Measurements from ENCODE around the gene KDM2B. TPM values are rescaled to one million over a fixed set of nuclear protein-coding genes. Genes with fewer than 3 reads are reported as not detected.

Gene KDM2B
- total RNA-seq, 1 donor from 2014 or later, result 36.8 TPM

DNA sequence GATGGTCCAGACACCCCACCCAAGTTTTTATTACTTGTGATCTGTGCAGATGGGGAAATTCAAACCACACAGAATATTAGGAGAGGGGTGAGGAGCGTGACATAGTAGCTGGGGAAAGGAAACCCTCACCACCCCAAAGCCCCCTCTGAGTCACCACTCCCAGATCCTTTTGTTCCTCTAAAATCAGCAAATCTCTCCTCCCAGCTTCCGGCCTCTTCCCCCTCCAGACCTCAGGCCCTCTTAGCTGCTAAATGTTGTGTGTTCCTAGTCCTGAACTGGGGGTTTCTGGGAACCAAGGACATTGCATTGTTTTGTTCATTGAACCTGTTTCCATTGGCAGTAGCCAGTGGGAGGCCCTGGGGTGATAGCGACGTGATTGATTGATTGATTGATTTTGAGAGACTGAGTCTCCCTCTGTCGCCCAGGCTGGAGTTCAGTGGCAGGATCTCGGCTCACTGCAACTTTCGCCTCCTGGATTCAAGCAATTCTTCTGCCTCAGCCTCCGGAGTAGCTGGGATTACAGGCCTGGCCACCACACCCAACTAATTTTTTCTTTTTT lies 39.6 kb upstream of the KDM2B start:
- ATAC-seq, result peak in 1 of 2 donors; percentile 28
- H3K36me3 ChIP-seq, result no peaks in the 10 kb centered on the region
- intact Hi-C loops (cut with DNase I), result no loop called here

DNA sequence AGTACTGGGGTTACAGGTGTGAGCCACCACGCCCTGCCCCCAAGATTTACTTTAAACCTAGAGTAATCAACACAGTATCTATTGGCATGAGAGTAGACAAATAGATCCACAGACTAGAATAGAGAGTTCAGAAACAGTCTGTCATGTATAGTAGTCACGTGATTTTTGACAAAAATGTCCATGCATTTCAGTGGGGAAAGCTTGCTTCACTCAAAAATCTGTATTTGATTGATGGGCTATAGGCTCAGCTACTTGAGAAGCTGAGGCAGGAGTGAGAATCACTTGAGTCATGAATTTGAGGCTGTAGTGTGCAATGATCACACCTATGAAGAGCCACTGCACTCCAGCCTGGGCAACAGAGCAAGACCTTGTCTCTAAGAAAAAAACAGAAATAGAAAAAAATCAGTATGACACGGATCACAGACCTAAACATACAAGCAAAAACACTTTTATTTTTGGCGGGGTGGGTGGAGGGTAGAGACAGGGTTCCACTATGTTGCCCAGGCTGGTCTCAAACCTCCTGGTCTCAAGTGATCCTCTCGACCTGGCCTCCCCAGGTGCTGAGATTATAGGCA lies 37.9 kb upstream of the KDM2B start:
- intact Hi-C loops (cut with DNase I), result no loop called here

More for the DNA sequence above, 39.6 kb upstream of the KDM2B start:
- no peaks in the 10 kb centered on the region for H3K9me3 ChIP-seq
- no peak for DNase-seq
- TF ChIP-seq, protein P1, sequence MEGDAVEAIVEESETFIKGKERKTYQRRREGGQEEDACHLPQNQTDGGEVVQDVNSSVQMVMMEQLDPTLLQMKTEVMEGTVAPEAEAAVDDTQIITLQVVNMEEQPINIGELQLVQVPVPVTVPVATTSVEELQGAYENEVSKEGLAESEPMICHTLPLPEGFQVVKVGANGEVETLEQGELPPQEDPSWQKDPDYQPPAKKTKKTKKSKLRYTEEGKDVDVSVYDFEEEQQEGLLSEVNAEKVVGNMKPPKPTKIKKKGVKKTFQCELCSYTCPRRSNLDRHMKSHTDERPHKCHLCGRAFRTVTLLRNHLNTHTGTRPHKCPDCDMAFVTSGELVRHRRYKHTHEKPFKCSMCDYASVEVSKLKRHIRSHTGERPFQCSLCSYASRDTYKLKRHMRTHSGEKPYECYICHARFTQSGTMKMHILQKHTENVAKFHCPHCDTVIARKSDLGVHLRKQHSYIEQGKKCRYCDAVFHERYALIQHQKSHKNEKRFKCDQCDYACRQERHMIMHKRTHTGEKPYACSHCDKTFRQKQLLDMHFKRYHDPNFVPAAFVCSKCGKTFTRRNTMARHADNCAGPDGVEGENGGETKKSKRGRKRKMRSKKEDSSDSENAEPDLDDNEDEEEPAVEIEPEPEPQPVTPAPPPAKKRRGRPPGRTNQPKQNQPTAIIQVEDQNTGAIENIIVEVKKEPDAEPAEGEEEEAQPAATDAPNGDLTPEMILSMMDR (IDR thresholded peaks at IDR 0.05), result no peak
- H3K27ac ChIP-seq, result no peak overlapping the region
- H3K27me3 ChIP-seq (ENCODE audit: low read depth), result no peaks in the 10 kb centered on the region
- no peak overlapping the region for H3K4me3 ChIP-seq
- H3K4me1 ChIP-seq, result peaks cover 6% of the 10 kb centered on the region

DNA sequence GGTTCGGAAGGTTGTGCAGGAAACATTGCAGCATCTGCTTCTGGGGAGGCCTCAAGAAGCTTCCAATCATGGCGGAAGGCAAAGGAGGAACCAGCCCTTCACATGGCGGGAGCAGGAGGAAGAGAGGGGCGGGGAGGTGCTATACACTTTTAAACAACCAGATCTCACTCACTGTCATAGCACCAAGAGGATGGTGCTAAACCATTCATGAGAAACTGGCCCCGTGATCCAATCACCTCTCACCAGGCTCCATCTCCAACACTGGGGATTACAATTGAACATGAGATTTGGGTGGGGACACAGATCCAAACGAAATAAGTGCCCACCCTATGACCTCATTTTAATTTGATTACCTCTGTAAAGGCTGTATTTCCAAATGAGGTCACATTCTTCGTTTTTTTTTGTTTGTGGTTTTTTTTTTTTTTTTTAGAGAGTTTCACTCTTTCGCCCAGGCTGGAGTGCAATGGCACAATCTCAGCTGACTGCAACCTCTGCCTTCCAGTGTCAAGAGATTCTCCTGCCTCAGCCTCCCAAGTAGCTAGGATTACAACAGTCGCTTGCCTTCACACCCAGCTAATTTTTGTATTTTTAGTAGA lies 34.1 kb upstream of the KDM2B start:
- Histone ChIP-seq H3K27ac (no peak overlapping the region), H3K4me1 (no peaks in the 10 kb centered on the region), H3K4me3 (no peak overlapping the region), H3K27me3 (ENCODE audit: low read depth) (no peaks in the 10 kb centered on the region), H3K9me3 (no peaks in the 10 kb centered on the region), H3K36me3 (no peaks in the 10 kb centered on the region)
- TF ChIP-seq, protein P1 (IDR thresholded peaks at IDR 0.05), result no peak
- intact Hi-C loops (cut with DNase I), result no loop called here
- ATAC-seq (peak in 1 of 2 donors; percentile 49), DNase-seq (no peak)

More for the DNA sequence above, 37.9 kb upstream of the KDM2B start:
- H3K4me1 ChIP-seq, result no peaks in the 10 kb centered on the region
- H3K9me3 ChIP-seq, result no peaks in the 10 kb centered on the region
- no peaks in the 10 kb centered on the region for H3K36me3 ChIP-seq
- no peak overlapping the region for H3K27ac ChIP-seq
- TF ChIP-seq, protein P1 (IDR thresholded peaks at IDR 0.05), result no peak
- no peak for ATAC-seq
- no peaks in the 10 kb centered on the region for H3K27me3 ChIP-seq (ENCODE audit: low read depth)
- H3K4me3 ChIP-seq, result no peak overlapping the region
- DNase-seq, result no peak

DNA sequence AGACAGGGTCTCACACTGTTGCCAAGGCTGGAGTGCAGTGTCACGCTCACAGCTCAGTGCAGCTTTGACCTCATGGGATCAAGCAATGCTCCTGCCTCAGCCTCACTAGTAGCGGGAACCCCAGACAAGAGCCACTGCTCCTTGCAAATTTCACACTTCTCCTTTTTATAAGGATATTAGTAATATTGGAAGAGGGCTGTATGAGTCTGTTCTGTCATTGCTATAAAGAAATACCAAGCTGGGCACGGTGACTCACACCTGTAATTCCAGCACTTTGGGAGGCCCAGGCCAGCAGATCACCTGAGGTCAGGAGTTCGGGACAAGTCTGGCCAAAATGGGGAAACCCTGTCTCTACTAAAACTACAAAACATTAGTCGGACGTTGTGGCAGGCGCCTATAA lies 32.6 kb upstream of the KDM2B start:
- intact Hi-C loops (cut with DNase I), result no loop called here
- Histone ChIP-seq H3K36me3 (no peaks in the 10 kb centered on the region), H3K27ac (no peak overlapping the region), H3K4me3 (no peak overlapping the region), H3K9me3 (no peaks in the 10 kb centered on the region), H3K27me3 (ENCODE audit: low read depth) (no peaks in the 10 kb centered on the region), H3K4me1 (no peaks in the 10 kb centered on the region)
- TF ChIP-seq, protein P1 (IDR thresholded peaks at IDR 0.05), result no peak
- ATAC-seq (peak in 1 of 2 donors; percentile 14), DNase-seq (no peak)

DNA sequence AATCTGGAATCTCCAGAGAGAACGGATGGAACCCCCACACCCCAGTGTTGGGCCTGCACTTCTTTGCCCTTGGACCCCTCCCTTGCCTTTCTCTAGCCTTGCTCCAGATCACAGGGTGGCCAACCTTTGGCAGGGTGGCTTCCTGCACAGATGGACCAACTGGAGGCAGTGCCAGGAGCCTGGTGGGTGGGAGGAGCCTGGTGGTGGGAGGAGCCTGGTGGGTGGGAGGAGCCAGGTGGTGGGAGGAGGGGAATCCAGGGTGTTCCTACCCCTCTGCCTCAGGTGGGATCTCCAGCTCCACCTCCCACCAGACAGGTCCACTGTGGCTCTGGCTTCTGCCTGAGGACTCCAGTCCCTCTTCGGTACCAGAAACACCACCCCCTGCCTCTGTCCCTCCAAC lies 30.5 kb upstream of the KDM2B start:
- ATAC-seq (peak in 1 of 2 donors; percentile 35), DNase-seq (no peak)
- TF ChIP-seq, protein P1 (IDR thresholded peaks at IDR 0.05), result no peak
- H3K27me3 ChIP-seq (ENCODE audit: low read depth), result no peaks in the 10 kb centered on the region
- H3K36me3 ChIP-seq, result no peaks in the 10 kb centered on the region
- intact Hi-C loops (cut with DNase I), result no loop called here
- H3K9me3 ChIP-seq, result no peaks in the 10 kb centered on the region
- H3K4me1 ChIP-seq, result no peaks in the 10 kb centered on the region
- H3K4me3 ChIP-seq, result no peak overlapping the region
- H3K27ac ChIP-seq, result no peak overlapping the region

Data from lower lobe of right lung (tissue), 2 donors.